Stimulated activated CD8-positive, alpha-beta memory T cell treated with anti-CD3 and anti-CD28 coated beads, Interleukin-12 subunit alpha, Interleukin-12 subunit beta, amount 100 ng/mL, for 4 hours (primary cell): ENCODE measurements around the gene KIAA0232.
"Not testable (repeated sequence)": the region's sequence is repeated elsewhere in the genome, so short reads cannot be mapped to it uniquely, and the experiment has no call there.

Experiments
- DNase-seq: peaks from one replicate; pipeline ENCODE4 v3.0.0-alpha.2; 2020; ENCODE audit warnings: low read depth

The KIAA0232 gene

DNA sequence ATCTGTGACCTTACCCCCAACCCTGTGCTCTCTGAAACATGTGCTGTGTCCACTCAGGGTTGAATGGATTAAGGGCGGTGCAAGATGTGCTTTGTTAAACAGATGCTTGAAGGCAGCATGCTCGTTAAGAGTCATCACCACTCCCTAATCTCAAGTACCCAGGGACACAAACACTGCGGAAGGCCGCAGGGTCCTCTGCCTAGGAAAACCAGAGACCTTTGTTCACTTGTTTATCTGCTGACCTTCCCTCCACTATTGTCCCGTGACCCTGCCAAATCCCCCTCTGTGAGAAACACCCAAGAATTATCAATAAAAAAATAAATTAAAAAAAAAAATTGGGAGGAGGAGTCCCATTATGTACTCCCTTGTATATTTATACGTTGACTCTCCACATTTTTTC, 26.2 kb upstream of the KIAA0232 start:
- DNase-seq = not testable (repeated sequence)

- no peak for DNase-seq
Measured at GRCh38 chr4:6758728-6759127, 23.8 kb upstream of the KIAA0232 start.

DNA sequence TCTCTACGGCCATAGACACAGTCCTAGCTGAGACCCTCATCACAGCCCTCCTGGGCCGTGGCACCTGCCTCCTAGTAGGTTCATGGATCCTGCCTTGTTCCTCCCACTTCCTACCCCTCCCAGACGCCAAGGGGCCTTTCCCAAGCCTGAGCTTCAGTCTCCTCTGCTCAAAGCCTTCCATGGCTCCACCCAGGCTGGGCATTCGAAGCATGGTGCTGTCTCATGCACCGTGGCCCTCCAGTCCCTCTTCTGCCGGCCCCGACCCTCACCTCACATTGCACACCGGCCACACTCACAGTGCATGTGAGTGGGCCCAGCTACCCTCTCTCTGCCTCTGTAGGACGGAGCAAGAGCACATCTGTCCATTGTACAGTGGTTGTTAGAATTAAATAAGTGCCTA, 21.7 kb upstream of the KIAA0232 start:
- DNase-seq = no peak

DNA sequence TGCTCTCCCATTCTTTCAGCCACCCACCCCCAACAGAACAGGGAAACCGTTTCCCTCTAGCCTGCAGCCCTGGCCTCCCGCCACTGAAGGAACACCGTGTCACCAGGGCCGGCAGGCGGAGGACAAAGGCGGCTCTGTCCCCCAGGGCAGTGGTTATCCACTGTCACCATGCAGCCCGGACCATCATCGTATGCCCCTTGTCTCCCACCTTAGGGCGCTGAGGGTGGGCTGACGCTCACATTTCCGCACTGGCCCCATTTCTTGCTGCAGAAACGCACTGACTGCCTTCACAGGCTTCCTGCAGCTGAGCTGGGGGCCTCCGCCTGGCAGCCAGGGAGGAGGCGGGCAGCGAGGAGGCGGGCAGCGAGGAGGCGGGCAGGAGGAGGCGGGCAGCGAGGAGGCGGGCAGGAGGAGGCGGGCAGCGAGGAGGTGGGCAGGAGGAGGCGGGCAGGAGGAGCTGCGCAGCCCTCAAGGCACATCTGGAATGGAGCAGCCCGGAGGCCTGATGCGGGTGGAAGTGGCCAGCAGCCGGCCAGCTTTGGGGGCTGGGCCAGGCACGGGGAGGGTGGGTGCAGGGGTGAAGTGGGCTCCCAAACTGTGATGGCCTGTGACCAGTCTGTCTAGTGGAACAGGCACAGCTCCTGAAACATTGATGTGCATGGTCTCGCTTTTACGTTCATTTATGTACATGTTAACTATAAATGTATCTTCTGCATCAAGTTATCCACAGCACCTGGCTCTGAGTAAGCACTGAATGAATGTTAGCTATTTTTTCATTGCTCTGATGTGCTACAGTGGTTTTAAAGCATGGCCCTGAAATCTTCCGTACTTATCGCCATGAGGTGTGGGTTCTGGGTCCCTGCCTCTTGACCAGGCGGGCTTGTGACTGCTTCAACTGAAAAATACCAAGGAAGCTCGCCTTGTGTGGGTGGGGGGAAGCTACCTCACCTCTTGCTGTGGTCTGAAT, 20.6 kb upstream of the KIAA0232 start:
- no peak for DNase-seq

GRCh38 chr4:6763330-6763851, 19.1 kb upstream of the KIAA0232 start:
- no peak for DNase-seq

DNA sequence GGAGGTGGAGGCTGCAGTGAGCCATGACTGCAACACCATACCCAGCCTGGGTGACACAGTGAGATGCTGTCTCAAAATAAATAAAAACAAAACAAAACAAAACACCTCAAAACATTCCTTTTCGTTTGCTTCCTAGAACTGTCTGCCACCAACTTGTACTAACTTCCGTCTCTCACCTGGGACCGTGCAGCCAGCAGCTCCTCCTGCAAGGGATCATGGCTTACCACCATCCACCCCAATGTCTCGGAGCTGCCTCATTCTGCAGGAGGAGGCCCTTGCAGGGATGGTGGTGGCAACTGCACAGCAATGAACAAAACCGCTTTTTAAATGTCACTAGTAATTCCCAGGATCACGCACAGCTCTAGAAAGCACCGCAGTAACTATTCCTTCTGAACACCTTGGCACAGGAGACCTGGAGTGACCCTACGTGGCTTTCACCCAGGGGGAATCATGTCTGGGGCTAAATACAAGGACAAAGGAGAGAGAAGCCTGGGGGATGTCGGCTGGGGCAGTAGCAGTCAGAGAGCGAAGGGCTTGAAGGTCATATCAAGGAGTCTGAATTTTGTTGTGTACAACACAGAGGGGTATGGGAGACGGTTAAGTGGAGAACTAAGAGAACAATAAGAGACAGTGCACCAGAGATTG, 17.4 kb upstream of the KIAA0232 start:
- no peak for DNase-seq

- no peak for DNase-seq
Measured at GRCh38 chr4:6765703-6766102, 16.8 kb upstream of the KIAA0232 start.

GRCh38 chr4:6767386-6767747, 15.2 kb upstream of the KIAA0232 start:
- DNase-seq = no peak

DNA sequence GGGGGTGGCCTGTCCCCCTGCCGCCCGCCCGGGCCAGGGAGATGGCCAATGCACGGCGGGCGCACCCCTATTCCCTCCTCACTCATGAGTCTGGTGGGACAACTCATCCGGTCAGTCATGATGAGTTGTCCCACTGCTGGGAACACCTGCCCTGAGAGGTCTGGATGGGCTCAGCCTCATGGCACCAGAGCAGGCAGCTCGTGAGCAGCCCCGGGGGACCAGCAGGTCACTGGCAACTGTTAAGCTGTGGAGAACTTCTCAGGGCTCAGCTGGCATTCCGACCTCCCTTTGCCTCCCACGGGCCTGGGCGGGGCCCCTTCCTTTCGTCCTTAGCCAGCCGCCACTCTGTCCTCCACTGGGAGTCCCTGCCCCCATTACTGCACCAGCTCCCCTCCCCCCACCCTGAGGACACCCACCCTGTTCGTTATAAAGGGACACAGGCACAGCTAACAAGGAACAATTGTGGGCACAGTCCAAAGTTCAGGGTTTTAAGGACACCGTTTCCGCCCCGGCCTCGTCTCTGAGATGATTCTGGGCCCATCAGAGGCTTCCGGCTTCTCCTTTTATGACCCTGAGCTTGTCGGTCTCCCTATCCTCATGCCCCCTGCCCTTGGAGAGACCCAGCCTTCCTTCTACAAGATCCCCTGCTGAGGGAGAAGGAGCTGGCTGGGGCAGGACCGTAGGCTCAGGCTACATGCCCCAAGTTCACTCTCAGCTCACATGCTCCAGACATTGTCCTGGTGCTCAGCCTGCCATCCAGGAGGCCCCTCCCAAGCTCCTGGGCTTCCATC, 14.6 kb upstream of the KIAA0232 start:
- no peak for DNase-seq

DNA sequence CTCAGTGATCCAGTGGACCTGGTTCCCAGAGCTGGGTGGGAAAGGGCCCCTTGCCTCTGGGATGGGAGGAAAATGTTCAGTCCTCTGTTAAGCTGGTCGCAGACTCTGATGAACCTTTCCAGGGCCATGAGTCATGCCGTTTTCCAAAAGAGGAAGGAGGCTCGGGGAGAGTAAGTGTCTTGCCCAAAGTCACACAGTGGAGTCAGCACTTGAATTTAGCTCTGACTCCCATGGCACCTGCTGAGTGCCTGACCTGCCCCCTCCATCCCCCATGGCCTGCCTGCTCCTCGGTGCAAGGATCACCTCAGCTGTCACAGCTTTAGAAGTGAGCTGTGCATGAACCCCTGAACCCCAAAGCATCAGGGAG, 14.0 kb upstream of the KIAA0232 start:
- no peak for DNase-seq

- no peak for DNase-seq
Measured at GRCh38 chr4:6769233-6769988, 13.1 kb upstream of the KIAA0232 start.

GRCh38 chr4:6769989-6770420, 12.5 kb upstream of the KIAA0232 start:
- no peak for DNase-seq

DNA sequence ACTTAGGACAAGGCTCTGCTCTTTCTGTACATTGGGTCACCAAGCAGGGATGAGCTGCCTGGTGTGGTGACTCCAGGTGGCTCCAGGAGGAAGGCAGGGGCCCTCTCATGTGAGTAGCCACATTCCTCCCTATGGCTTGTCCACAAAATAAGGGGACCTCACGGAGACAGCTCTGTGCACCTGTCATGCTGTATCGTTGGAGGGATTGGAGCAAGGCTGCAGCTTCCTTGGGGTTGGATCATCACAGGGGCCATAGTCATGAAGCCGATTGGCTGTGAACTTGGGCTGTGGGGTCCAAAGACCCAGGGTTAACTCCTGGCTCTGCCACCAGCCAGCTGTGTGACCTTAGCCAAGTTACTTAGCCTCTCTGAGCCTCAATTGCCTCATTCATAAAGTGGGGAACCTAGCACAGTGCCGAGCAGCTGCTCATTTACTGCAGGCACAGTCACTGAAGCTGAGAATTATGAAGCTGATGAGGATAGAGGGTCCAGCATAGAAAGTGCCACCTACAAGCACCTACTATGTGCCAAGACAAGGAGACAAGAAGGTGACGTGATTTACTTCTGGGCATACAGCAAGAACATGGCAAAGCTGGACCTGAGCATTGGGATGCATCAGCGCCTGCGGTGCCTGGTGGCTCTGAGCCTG, 11.8 kb upstream of the KIAA0232 start:
- DNase-seq = no peak

DNA sequence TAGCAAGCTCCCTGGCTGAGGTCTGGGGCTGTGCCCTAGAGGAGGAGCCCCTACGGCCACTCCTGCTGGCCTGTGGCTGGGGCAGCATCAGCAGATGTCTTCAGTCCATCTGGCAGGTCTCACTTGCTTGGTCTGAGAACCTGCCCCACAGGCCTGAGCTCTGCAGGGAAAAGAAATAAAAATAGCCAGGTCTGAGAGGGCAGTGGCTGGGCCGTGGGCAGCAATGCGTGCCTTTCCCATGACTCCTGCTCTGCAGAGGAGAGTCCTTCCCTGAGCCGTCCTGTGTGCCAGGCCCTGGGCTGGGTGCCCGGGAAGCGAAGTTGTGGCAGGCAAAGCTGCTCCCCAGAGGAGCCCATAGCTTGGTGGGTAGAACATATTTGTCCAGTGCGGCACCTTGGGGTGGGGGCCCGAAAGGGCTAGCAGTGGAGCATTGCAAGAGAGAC, 11.3 kb upstream of the KIAA0232 start:
- DNase-seq = no peak

- DNase-seq = no peak
Measured at GRCh38 chr4:6772223-6772928, 10.2 kb upstream of the KIAA0232 start.

DNA sequence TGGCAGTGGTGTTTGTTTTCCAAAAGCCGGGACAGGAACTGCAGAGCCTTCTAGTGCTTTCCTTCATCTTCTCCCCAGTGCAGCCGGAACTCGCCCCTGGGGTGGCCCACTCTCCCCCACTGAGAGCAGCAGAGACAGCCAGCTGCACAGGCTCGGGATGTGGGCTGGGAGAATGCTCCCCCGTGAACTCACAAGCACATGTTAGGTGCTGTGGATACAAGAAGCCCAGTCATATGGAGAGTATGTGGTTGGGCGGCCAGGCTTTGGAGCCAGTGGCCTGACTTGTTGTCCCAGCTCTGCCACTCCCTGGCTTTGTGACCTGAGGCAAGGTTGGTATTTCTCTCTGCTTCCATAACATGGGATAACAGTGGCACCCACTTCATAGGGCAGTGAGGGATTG, 9.4 kb upstream of the KIAA0232 start:
- no peak for DNase-seq

- no peak for DNase-seq
Measured at GRCh38 chr4:6773616-6774540, 8.6 kb upstream of the KIAA0232 start.

GRCh38 chr4:6775746-6776145, 6.8 kb upstream of the KIAA0232 start:
- DNase-seq = no peak

DNA sequence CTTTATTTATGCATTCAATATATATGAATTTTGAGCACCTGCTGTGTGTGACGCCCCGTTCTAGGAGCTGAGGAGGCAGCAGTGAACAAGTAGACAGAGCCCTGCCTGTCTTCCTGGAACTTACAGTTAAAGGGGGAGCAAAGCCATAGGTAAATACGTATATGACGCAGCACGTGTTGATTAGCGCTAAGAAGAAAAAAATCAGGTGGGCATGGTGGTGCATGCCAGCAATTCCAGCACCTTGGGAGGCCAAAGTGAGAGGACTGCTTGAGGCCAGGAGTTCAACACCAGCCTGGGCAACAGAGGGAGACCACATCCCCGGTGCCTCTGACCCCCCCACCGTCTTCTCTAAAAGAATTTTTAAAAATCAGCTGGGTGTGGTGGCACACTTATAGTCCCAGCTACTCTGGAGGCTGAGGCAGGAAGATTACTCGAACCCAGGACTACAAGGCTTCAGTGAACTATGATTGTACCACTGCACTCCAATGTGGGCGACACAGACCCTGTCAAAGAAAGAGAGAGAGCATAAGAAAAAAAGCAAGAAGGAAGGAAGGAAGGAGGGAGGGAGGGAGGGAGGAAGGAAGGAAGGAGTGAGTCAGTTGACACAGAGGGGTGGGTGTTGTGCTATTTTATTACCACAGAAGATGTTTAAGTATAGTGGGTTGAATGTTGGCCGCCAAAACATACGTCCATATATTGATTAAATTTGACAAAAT, 5.4 kb upstream of the KIAA0232 start:
- DNase-seq = no peak
